Liver (tissue), 9 donors: Measurements from ENCODE around the gene TNFAIP1. TPM values are rescaled to one million over a fixed set of nuclear protein-coding genes. Genes with fewer than 3 reads are reported as not detected.
"Not testable (repeated sequence)": the region's sequence is repeated elsewhere in the genome, so short reads cannot be mapped to it uniquely, and the experiment has no call there.

Source experiments
- DNase-seq: peaks from one replicate; pipeline ENCODE4 v3.0.0-alpha.2; 2017; ENCODE audit warnings: low spot score
- H3K27ac ChIP-seq, 2 donors: one replicate each; pipeline ENCODE4 v1.7.0; 2013; ENCODE audit warnings: inconsistent platforms in 2 of 2, low read length in 2 of 2, control low read depth in 1 of 2, low read depth in 1 of 2, mild to moderate bottlenecking in 1 of 2
- H3K27me3 ChIP-seq, 4 donors: one replicate each; pipeline versions ENCODE4 v1.6.1 to v1.7.0; 2013; ENCODE audit warnings: low read length in 3 of 4, inconsistent platforms in 1 of 4, mild to moderate bottlenecking in 1 of 4, moderate library complexity in 1 of 4; ENCODE audit not compliant: control insufficient read depth in 4 of 4, insufficient read depth in 4 of 4
- H3K36me3 ChIP-seq, 4 donors: one replicate each; pipeline versions ENCODE4 v1.6.1 to v1.7.0; 2013; ENCODE audit warnings: low read length in 3 of 4, mild to moderate bottlenecking in 3 of 4, low read depth in 1 of 4, moderate library complexity in 1 of 4; ENCODE audit not compliant: control insufficient read depth in 4 of 4, insufficient read depth in 3 of 4
- H3K4me1 ChIP-seq, 4 donors: one replicate each; pipeline versions ENCODE4 v1.6.1 to v1.7.0; 2013; ENCODE audit warnings: low read length in 3 of 4, mild to moderate bottlenecking in 3 of 4, moderate library complexity in 1 of 4; ENCODE audit not compliant: control insufficient read depth in 4 of 4, insufficient read depth in 4 of 4
- H3K4me3 ChIP-seq, 3 donors: one replicate each; pipeline versions ENCODE4 v1.6.1 to v1.7.0; 2013; ENCODE audit warnings: low read length in 3 of 3, control low read depth in 1 of 3, low read depth in 1 of 3, mild to moderate bottlenecking in 1 of 3
- H3K9ac ChIP-seq, 2 donors: one replicate each; pipeline ENCODE4 v1.7.0; 2013; ENCODE audit warnings: low read length in 2 of 2, mild to moderate bottlenecking in 2 of 2, moderate library complexity in 2 of 2, control low read depth in 1 of 2, low read depth in 1 of 2
- H3K9me3 ChIP-seq, 4 donors: one replicate each; pipeline versions ENCODE4 v1.6.1 to v1.7.0; 2013; ENCODE audit warnings: low read length in 3 of 4; ENCODE audit not compliant: control insufficient read depth in 4 of 4
- CTCF ChIP-seq: fragments of 150-350 bp; IDR thresholded peaks from 2 replicates; pipeline ENCODE4 v1.5.1; 2017; ENCODE audit warnings: improper control_type of control experiment, low read depth, low read length; ENCODE audit not compliant: missing input control
- EGR1 ChIP-seq, 2 donors: IDR thresholded peaks; 2 replicates each; pipeline ENCODE4 v1.6.1; 2016 to 2018; ENCODE audit warnings: antibody characterized with exemption in 2 of 2, low read depth in 2 of 2
- FOXA1 ChIP-seq: IDR thresholded peaks from 2 replicates; pipeline ENCODE4 v1.6.1; 2016; ENCODE audit warnings: antibody characterized with exemption
- GABPA ChIP-seq, 2 donors: IDR thresholded peaks in 1 of 2; conservative IDR thresholded peaks in 1 of 2; 2 replicates each; pipeline ENCODE4 v1.6.1; 2016; ENCODE audit warnings: antibody characterized with exemption in 2 of 2, mild to moderate bottlenecking in 1 of 2, moderate library complexity in 1 of 2
- HNF4A ChIP-seq, 2 donors: conservative IDR thresholded peaks; 2 replicates each; pipeline ENCODE4 v1.6.1; 2016; ENCODE audit warnings: antibody characterized with exemption in 2 of 2, mild to moderate bottlenecking in 2 of 2
- HNF4G ChIP-seq: IDR thresholded peaks from 2 replicates; pipeline ENCODE4 v1.6.1; 2016; ENCODE audit warnings: antibody characterized with exemption
- JUND ChIP-seq, 2 donors: IDR thresholded peaks; 2 replicates each; pipeline ENCODE4 v1.6.1; 2016; ENCODE audit warnings: antibody characterized with exemption in 2 of 2
- MAX ChIP-seq: IDR thresholded peaks from 2 replicates; pipeline ENCODE4 v1.6.1; 2016; ENCODE audit warnings: antibody characterized with exemption
- NR2F2 ChIP-seq: IDR thresholded peaks from 2 replicates; pipeline ENCODE4 v1.6.1; 2016; ENCODE audit warnings: antibody characterized with exemption
- RAD21 ChIP-seq, 2 donors: IDR thresholded peaks; 2 replicates each; pipeline ENCODE4 v1.6.1; 2016; ENCODE audit warnings: antibody characterized with exemption in 2 of 2, mild to moderate bottlenecking in 2 of 2
- SP1 ChIP-seq: IDR thresholded peaks from 2 replicates; pipeline ENCODE4 v1.6.1; 2018; ENCODE audit warnings: antibody characterized with exemption, mild to moderate bottlenecking
- YY1 ChIP-seq: IDR thresholded peaks from 2 replicates; pipeline ENCODE4 v1.6.1; 2016; ENCODE audit warnings: antibody characterized with exemption, mild to moderate bottlenecking
- WGBS: extraction: QIAGEN DNeasy Blood & Tissue Kit; methylation state at CpG from one replicate; pipeline ENCODE4 v1.1.7; 2013; 5-methylcytosine and 5-hydroxymethylcytosine counted together
- polyA plus RNA-seq, 2 donors: library from polyadenylated mRNA; stranded (reverse) in 1 of 2; unstranded in 1 of 2; fragments of 200-250 nt in 1 of 2; fragments of >200 nt in 1 of 2; fragmentation: Nextera tagmentation in 1 of 2; extraction: Ambion mirVana in 1 of 2; gene quantifications; one replicate each; pipeline versions ENCODE4 v1.2.1 to v1.2.3, GENCODE V29; 2013 to 2015
- total RNA-seq, 2 donors: library from RNA; depleted of rRNA; stranded (reverse); fragments of >200 nt; gene quantifications; one replicate each; pipeline ENCODE4 v1.2.3, GENCODE V29; 2014
- TF ChIP-seq, protein P1 (sequence below): IDR thresholded peaks from 2 replicates; pipeline ENCODE4 v1.6.1; 2016; ENCODE audit warnings: antibody characterized with exemption, mild to moderate bottlenecking
- TF ChIP-seq, protein P2 (sequence below): IDR thresholded peaks from 2 replicates; pipeline ENCODE4 v1.6.1; 2016; ENCODE audit warnings: antibody characterized with exemption
- donor health status: healthy.
- donor health status: healthy.
- donor health status: healthy.
- donor health status: healthy.
- donor health status: healthy.

TNFAIP1 gene
- total and polyA plus RNA-seq, 4 donors: 11.7 to 31.7 (median 19.6) TPM

DNA sequence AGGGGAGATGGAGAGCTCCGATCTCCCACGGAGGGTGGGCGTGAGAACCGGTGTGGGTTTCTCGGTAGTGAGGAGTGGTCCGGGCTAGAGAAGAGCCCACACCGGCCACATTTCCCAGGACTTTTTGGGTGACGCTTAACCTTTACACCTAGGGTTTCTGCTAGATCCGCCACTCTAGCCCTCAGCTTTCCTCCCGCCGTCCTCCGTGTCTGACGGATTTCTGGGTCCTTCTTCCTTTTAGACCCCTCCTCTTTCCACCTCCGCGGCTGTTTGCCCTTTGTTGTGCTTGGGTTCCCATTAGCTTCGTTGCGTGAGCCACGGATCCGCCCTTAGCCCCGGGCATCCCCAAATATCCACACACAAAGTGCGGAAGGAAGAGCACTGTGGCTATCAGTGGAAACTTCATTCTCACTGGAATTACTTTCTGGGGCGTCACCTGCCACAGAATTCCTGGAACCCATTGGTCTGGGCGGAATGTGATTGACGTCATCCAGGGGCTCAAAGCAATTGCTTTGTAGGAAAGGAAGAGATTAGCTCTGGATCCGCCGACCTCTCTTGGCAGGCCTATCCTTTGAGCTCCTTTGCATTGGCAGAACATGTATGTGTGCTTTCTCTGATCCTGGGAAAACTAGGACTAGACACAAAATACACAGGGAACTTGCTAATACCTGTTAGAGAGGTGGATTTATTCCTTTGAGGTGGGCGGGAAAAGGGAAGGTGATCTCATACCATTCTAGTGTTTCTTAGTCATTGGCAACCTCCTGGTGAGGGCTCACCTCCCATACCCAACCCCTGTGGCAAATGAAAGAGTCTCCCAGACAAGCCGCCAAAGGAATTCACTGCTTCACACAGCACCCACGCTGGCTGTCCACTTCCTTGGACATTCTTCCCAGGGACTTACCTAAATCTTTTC lies 654 bp downstream of the TNFAIP1 start (continued):
- no peak for TF ChIP-seq CTCF
- peak; percentile 73 for TF ChIP-seq NR2F2
- peak; percentile 75 to 86 for TF ChIP-seq JUND (IDR thresholded peaks at IDR 0.05)
- peak in 1 of 2 donors; percentile 62 for TF ChIP-seq GABPA (IDR thresholded peaks at IDR 0.05 in 1 of 2, conservative IDR thresholded peaks at IDR 0.05 in 1 of 2)
- TF ChIP-seq YY1: peak; percentile 78
- TF ChIP-seq HNF4A (conservative IDR thresholded peaks at IDR 0.05): peak; percentile 34 to 42

DNA sequence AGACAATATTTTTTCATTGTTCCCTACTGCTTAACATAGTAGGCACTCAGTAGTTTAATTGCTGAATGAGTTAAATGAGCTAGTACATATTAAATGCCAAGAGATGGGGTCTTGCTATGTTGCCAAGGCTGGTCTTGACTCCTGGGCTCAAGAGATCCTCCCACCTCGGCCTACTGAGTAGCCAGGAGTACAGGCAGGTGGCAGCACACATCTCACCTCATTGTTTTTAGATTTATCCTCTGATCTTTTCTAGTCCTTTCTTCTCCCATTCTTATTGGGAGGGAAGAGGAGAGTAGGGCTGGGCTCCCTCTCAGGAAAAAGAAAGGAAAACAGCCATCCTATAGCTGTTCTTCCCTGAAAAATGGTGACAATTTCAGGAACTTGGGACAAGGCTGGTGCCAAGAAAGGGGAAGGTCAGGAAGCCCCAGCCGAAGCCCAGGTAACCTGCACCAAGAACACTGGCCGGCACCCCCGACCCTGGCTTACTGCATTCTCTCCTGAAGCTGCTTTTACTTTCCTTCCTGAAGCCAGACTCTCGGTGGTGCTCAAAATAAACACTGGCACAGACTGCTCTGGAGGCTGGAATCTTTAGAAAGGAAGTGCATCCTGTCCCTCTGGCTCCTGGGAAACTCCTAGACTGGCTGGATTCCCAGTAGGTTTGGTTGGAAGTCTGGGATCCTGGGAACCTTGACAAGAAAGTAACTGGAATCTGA lies 2.7 kb downstream of the TNFAIP1 start:
- Histone ChIP-seq H3K4me3 (no peak overlapping the region), H3K4me1 (peaks cover 4 to 47% (median 38%) of the 10 kb centered on the region in 4 donors), H3K27ac (peak overlapping the region; percentile 38 to 63), H3K27me3 (no peaks in the 10 kb centered on the region), H3K9me3 (no peaks in the 10 kb centered on the region), H3K9ac (peak overlapping the region in 1 of 2 donors; percentile 18), H3K36me3 (peaks cover 8 to 36% (median 25%) of the 10 kb centered on the region in 4 donors)
- DNase-seq: no peak
- TF ChIP-seq HNF4G (no peak), NR2F2 (peak; percentile 48), SP1 (peak; percentile 34)
- 66% methylated on average over 5 of the region's 5 CpGs for WGBS

GRCh38 chr17:28338769-28339212 lies 3.2 kb downstream of the TNFAIP1 start:
- H3K4me3 ChIP-seq, DNase-seq, H3K9ac ChIP-seq, H3K27me3 ChIP-seq, H3K9me3 ChIP-seq: not testable (repeated sequence)
- Histone ChIP-seq H3K36me3 (peaks cover 8 to 39% (median 26%) of the 10 kb centered on the region in 4 donors), H3K27ac (peak overlapping the region; percentile 38 to 63), H3K4me1 (peaks cover 4 to 47% (median 40%) of the 10 kb centered on the region in 4 donors)
- WGBS: 92% methylated on average over 8 of the region's 8 CpGs

DNA sequence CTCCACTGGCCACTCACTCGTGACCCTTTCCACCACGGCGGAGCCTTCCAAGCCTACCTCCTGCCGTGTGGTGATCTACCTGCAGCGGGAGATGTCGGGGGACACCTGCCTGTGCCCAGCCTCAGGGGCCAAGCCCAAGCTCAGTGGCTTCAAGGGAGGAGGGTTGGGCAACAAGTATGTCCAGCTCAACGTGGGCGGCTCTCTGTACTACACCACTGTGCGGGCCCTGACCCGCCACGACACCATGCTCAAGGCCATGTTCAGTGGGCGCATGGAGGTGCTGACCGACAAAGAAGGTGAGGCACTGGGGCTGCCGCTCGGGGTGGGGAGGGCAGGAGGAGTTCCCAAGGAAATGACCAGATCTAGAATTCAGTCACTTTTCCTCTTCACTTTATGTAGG lies 3.9 kb downstream of the TNFAIP1 start:
- no peak for DNase-seq
- Histone ChIP-seq H3K4me1 (peaks cover 4 to 47% (median 39%) of the 10 kb centered on the region in 4 donors), H3K9me3 (no peaks in the 10 kb centered on the region), H3K27me3 (no peaks in the 10 kb centered on the region), H3K4me3 (no peak overlapping the region), H3K9ac (no peak overlapping the region), H3K36me3 (peaks cover 9 to 45% (median 28%) of the 10 kb centered on the region in 4 donors), H3K27ac (no peak overlapping the region)
- WGBS: 95% methylated on average over 15 of the region's 15 CpGs
- TF ChIP-seq RAD21 (IDR thresholded peaks at IDR 0.05): no peak
- TF ChIP-seq FOXA1: no peak
- TF ChIP-seq, protein P1, sequence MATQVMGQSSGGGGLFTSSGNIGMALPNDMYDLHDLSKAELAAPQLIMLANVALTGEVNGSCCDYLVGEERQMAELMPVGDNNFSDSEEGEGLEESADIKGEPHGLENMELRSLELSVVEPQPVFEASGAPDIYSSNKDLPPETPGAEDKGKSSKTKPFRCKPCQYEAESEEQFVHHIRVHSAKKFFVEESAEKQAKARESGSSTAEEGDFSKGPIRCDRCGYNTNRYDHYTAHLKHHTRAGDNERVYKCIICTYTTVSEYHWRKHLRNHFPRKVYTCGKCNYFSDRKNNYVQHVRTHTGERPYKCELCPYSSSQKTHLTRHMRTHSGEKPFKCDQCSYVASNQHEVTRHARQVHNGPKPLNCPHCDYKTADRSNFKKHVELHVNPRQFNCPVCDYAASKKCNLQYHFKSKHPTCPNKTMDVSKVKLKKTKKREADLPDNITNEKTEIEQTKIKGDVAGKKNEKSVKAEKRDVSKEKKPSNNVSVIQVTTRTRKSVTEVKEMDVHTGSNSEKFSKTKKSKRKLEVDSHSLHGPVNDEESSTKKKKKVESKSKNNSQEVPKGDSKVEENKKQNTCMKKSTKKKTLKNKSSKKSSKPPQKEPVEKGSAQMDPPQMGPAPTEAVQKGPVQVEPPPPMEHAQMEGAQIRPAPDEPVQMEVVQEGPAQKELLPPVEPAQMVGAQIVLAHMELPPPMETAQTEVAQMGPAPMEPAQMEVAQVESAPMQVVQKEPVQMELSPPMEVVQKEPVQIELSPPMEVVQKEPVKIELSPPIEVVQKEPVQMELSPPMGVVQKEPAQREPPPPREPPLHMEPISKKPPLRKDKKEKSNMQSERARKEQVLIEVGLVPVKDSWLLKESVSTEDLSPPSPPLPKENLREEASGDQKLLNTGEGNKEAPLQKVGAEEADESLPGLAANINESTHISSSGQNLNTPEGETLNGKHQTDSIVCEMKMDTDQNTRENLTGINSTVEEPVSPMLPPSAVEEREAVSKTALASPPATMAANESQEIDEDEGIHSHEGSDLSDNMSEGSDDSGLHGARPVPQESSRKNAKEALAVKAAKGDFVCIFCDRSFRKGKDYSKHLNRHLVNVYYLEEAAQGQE: no peak
- TF ChIP-seq, protein P2, sequence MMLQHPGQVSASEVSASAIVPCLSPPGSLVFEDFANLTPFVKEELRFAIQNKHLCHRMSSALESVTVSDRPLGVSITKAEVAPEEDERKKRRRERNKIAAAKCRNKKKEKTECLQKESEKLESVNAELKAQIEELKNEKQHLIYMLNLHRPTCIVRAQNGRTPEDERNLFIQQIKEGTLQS: no peak
- no peak for TF ChIP-seq HNF4A (conservative IDR thresholded peaks at IDR 0.05)
- TF ChIP-seq NR2F2: no peak
- no peak for TF ChIP-seq EGR1 (IDR thresholded peaks at IDR 0.05; ENCODE audit: low read depth in 2 of 2)
- no peak for TF ChIP-seq MAX
- no peak for TF ChIP-seq CTCF
